Measurements from ENCODE around the gene IGFL4.
"Not testable (repeated sequence)": the region's sequence is repeated elsewhere in the genome, so short reads cannot be mapped to it uniquely, and the experiment has no call there.

Gene IGFL4

GRCh38 chr19:46078573-46079332 lies 38.0 kb upstream of the IGFL4 start:
- TF ChIP-seq ZNF623 (tag by site-specific recombination; IDR thresholded peaks at IDR 0.05) (0 out of 2 replicates have a peak, but pooled peaks have one; percentile 17), GLIS1 (tag by site-specific recombination; IDR thresholded peaks at IDR 0.05) (0 out of 2 replicates have a peak, but pooled peaks have one; percentile 6), ZNF654 (tag by site-specific recombination; IDR thresholded peaks at IDR 0.05; ENCODE audit: low read depth) (peak; percentile 77), EGR2 (tag by site-specific recombination; IDR thresholded peaks at IDR 0.05; ENCODE audit: low read depth) (0 out of 2 replicates have a peak, but pooled peaks have one; percentile 6), CTCF (tag by site-specific recombination; IDR thresholded peaks at IDR 0.05) (peak; percentile 22; the same call in 1 of the 2 replicates), SETDB1 (IDR thresholded peaks at IDR 0.05; ENCODE audit: insufficient read length, low read length) (peak; percentile 91)
- POLR2A ChIA-PET: interaction anchor here (0.9 to 1.0 kb wide), 2 partner anchors 50 to 184 kb away, joined by 5 read pairs; no protein-coding TSS in a partner anchor
- CTCF ChIA-PET: interaction anchor here (0.5 to 8.5 kb wide), 84 partner anchors 9 to 957 kb away, joined by 3 to 625 read pairs (median 4); partner anchors contain the start of genes IGFL1, IGFL4, MYPOP and PGLYRP1
- not testable (repeated sequence) for H3K27ac ChIP-seq (ENCODE audit: extremely low read depth, low read depth, low read length); H3K36me3 ChIP-seq (ENCODE audit: control insufficient read depth in 2 of 2, insufficient read depth in 1 of 2, low read length in 2 of 2); H3K4me3 ChIP-seq (ENCODE audit: low read depth, low read length); H3K4me1 ChIP-seq (ENCODE audit: control insufficient read depth, insufficient read depth, low read length); H3K9me3 ChIP-seq (ENCODE audit: control insufficient read depth, insufficient read depth, low read depth, low read length)

GRCh38 chr19:46077815-46078167 lies 37.0 kb upstream of the IGFL4 start:
- Histone ChIP-seq H3K36me3 (ENCODE audit: control insufficient read depth in 2 of 2, insufficient read depth in 1 of 2, low read length in 2 of 2) (no peaks in the 10 kb centered on the region), H3K4me3 (ENCODE audit: low read depth, low read length) (no peak overlapping the region), H3K4me1 (ENCODE audit: control insufficient read depth, insufficient read depth, low read length) (peaks cover 5% of the 10 kb centered on the region), H3K27ac (ENCODE audit: extremely low read depth, low read depth, low read length) (no peak overlapping the region), H3K9me3 (ENCODE audit: control insufficient read depth, insufficient read depth, low read depth, low read length) (no peaks in the 10 kb centered on the region)
- ChIA-PET CTCF (interaction anchor here (0.5 to 8.5 kb wide), 97 partner anchors 8 to 706 kb away, joined by 3 to 625 read pairs (median 4); partner anchors contain the start of genes FOXA3, IGFL1, IGFL3 and IGFL4), POLR2A (interaction anchor here (0.5 to 2.3 kb wide), 7 partner anchors 9 to 185 kb away, joined by 4 to 12 read pairs (median 5); partner anchors contain the start of gene IGFL4)
- TF ChIP-seq WT1 (tag by site-specific recombination; IDR thresholded peaks at IDR 0.05) (no peak), PRDM4 (tag by site-specific recombination; IDR thresholded peaks at IDR 0.05) (no peak), ZNF529 (tag by site-specific recombination; IDR thresholded peaks at IDR 0.05; ENCODE audit: insufficient replicate concordance) (no peak), ZNF692 (tag by site-specific recombination; IDR thresholded peaks at IDR 0.05) (no peak; the same call in 1 of the 2 replicates), ZNF843 (tag by site-specific recombination; IDR thresholded peaks at IDR 0.05) (0 out of 2 replicates have a peak, but pooled peaks have one; percentile 6), ZNF837 (tag by site-specific recombination; IDR thresholded peaks at IDR 0.05) (no peak), ZBTB8A (tag by site-specific recombination; IDR thresholded peaks at IDR 0.05) (0 out of 2 replicates have a peak, but pooled peaks have one; percentile 7), ZNF473 (tag by site-specific recombination; IDR thresholded peaks at IDR 0.05) (no peak), ZNF366 (tag by site-specific recombination; conservative IDR thresholded peaks at IDR 0.05) (0 out of 2 replicates have a peak, but pooled peaks have one; percentile 35), ZXDB (tag by site-specific recombination; IDR thresholded peaks at IDR 0.05) (no peak), ZNF223 (tag by site-specific recombination; IDR thresholded peaks at IDR 0.05) (no peak), SCRT2 (tag by site-specific recombination; IDR thresholded peaks at IDR 0.05) (no peak)
